HFF-Myc (cell line): ENCODE data around the gene LAMB4.
A peak's percentile ranks its signal among the peaks of the same experiment; 100 is the strongest.

Experiments
- DNase-seq: peaks from one replicate; pipeline ENCODE4 v3.0.0-alpha.2; 2011; ENCODE audit warnings: low read depth; ENCODE audit errors: extremely low read depth
- H3K4me3 ChIP-seq: replicated peaks from 2 replicates; pipeline ENCODE4 v1.5.1; 2011; ENCODE audit warnings: low read depth, mild to moderate bottlenecking, control low read depth, low read length
- CTCF ChIP-seq: IDR thresholded peaks from 2 replicates; pipeline ENCODE4 v1.5.1; 2012; ENCODE audit warnings: mild to moderate bottlenecking, low read depth, low read length, control low read depth; ENCODE audit errors: missing control alignments

LAMB4 gene

GRCh38 chr7:108078691-108079090, 51.5 kb downstream of the LAMB4 start:
- DNase-seq = no peak
- H3K4me3 ChIP-seq = 0 out of 2 replicates have a peak overlapping the region, but pooled peaks have one; percentile 4
- TF ChIP-seq CTCF = no peak

GRCh38 chr7:108078211-108078673, 51.9 kb downstream of the LAMB4 start:
- no peak for DNase-seq
- TF ChIP-seq CTCF = no peak
- no peak overlapping the region for H3K4me3 ChIP-seq

GRCh38 chr7:108077709-108078108, 52.5 kb downstream of the LAMB4 start:
- no peak for TF ChIP-seq CTCF
- DNase-seq = no peak
- no peak overlapping the region for H3K4me3 ChIP-seq

GRCh38 chr7:108076156-108076555, 54.0 kb downstream of the LAMB4 start:
- no peak for DNase-seq

GRCh38 chr7:108073305-108074070, 56.7 kb downstream of the LAMB4 start:
- no peak for TF ChIP-seq CTCF
- H3K4me3 ChIP-seq = no peak overlapping the region
- no peak for DNase-seq

More at GRCh38 chr7:108076156-108076555, 54.0 kb downstream of the LAMB4 start:
- no peak for TF ChIP-seq CTCF
- H3K4me3 ChIP-seq = no peak overlapping the region

GRCh38 chr7:108072739-108073138, 57.4 kb downstream of the LAMB4 start:
- no peak for TF ChIP-seq CTCF
- DNase-seq = no peak
- H3K4me3 ChIP-seq = no peak overlapping the region
